Upper lobe of left lung (tissue), 4 donors: ENCODE results near the gene G0S2.

Experiments used
- EP300 ChIP-seq, 4 donors: sonication (generic); formaldehyde crosslinking; IDR thresholded peaks; one replicate each; pipeline ENCODE4 v1.5.1; 2017; ENCODE audit warnings: antibody characterized with exemption in 4 of 4, control low read depth in 2 of 4
- POLR2AphosphoS5 ChIP-seq, 2 donors: sonication (generic); formaldehyde crosslinking; IDR thresholded peaks; one replicate each; pipeline ENCODE4 v1.5.1; 2017; ENCODE audit warnings: antibody characterized with exemption in 2 of 2
- TF ChIP-seq, protein P1 (sequence below), 6 experiments: fragments of 450-650 bp in 4 of 6; fragments of 200-600 bp in 2 of 6; sonication (generic) in 2 of 6; IDR thresholded peaks; one replicate each; pipeline ENCODE4 v1.5.1; 2016 to 2019; ENCODE audit warnings: antibody characterized with exemption in 6 of 6

DNA sequence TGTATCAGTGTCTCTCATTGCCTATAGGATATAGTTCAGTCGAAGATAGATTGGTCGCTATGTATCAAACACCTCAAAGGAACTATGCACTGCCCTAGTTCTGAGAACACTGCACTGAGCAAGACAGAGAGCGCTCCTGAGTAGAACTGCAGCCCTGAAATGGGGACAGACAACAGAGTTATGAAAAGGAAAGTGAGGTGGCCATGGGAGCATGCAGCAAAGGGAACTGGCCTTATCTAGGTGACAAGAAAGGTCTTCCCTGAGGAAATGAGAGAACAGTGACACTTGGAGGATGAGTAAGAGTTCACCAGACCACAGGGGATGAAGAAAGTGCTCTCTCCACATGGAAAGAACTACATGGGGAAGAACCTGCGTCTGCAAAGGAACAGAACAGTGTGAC, 7.5 kb upstream of the G0S2 start:
- TF ChIP-seq, protein P1, sequence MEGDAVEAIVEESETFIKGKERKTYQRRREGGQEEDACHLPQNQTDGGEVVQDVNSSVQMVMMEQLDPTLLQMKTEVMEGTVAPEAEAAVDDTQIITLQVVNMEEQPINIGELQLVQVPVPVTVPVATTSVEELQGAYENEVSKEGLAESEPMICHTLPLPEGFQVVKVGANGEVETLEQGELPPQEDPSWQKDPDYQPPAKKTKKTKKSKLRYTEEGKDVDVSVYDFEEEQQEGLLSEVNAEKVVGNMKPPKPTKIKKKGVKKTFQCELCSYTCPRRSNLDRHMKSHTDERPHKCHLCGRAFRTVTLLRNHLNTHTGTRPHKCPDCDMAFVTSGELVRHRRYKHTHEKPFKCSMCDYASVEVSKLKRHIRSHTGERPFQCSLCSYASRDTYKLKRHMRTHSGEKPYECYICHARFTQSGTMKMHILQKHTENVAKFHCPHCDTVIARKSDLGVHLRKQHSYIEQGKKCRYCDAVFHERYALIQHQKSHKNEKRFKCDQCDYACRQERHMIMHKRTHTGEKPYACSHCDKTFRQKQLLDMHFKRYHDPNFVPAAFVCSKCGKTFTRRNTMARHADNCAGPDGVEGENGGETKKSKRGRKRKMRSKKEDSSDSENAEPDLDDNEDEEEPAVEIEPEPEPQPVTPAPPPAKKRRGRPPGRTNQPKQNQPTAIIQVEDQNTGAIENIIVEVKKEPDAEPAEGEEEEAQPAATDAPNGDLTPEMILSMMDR (IDR thresholded peaks at IDR 0.05), result no peak
- TF ChIP-seq EP300 (IDR thresholded peaks at IDR 0.05), result no peak
- no peak for TF ChIP-seq POLR2AphosphoS5 (IDR thresholded peaks at IDR 0.05)
